Heart left ventricle (tissue), 13 donors: ENCODE data around the gene FLRT1.

Experiments used
- POLR2A ChIP-seq, 2 donors: fragments of 450-650 bp; IDR thresholded peaks; one replicate each; pipeline ENCODE4 v1.6.1; 2017; ENCODE audit warnings: antibody characterized with exemption in 2 of 2, mild to moderate bottlenecking in 2 of 2, moderate library complexity in 2 of 2
- TF ChIP-seq, protein P1 (sequence below), 12 donors: fragments of 200-600 bp; sonication (generic) in 4 of 12; IDR thresholded peaks; one replicate each; pipeline versions ENCODE4 v1.5.0 to v1.8.0; 2018 to 2022; ENCODE audit warnings: antibody characterized with exemption in 12 of 12, mild to moderate bottlenecking in 5 of 12
- donor health status: ischemic (EF 13 %, LVEDD 7.1; RV severe dilation, severe dysfunction).
- donor health status: DM: no; HTN: yes; CAD: no.
- donor health status: DM: no; HTN: no; CAD: no.
- donor health status: ischemic (EF 25% LVEDD 6.9; RV normal size, moderate dysfunction).
- donor health status: ischemic (EF 25% LVEDD 5.7; RV mildly dilated, moderate dysfunction).
- donor health status: ischemic (EF 35%, LVEDD 5.7; RV mildly dilated, moderate dysfunction).
- donor health status: nonischemic (EF 11% LVEDD 7.7; RV severe dilation, severe dysfunction).
- donor health status: DM: yes; HTN: yes; CAD: no.
- donor health status: PGD.
- donor health status: ischemic (EF 29% LVEDD 5.4; RV normal size, mild dysfunction).
- donor health status: nonischemic (EF 23%, LVEDD 6.1; RV moderate dilation, normal function).

- TF ChIP-seq, protein P1, sequence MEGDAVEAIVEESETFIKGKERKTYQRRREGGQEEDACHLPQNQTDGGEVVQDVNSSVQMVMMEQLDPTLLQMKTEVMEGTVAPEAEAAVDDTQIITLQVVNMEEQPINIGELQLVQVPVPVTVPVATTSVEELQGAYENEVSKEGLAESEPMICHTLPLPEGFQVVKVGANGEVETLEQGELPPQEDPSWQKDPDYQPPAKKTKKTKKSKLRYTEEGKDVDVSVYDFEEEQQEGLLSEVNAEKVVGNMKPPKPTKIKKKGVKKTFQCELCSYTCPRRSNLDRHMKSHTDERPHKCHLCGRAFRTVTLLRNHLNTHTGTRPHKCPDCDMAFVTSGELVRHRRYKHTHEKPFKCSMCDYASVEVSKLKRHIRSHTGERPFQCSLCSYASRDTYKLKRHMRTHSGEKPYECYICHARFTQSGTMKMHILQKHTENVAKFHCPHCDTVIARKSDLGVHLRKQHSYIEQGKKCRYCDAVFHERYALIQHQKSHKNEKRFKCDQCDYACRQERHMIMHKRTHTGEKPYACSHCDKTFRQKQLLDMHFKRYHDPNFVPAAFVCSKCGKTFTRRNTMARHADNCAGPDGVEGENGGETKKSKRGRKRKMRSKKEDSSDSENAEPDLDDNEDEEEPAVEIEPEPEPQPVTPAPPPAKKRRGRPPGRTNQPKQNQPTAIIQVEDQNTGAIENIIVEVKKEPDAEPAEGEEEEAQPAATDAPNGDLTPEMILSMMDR (IDR thresholded peaks at IDR 0.05) = no peak
- TF ChIP-seq POLR2A (IDR thresholded peaks at IDR 0.05) = no peak
Measured at GRCh38 chr11:64044730-64045393, 9.1 kb downstream of the FLRT1 start.
